DLD1 (cell line): ENCODE measurements around the gene PACRGL.
"Not testable (repeated sequence)": the region's sequence is repeated elsewhere in the genome, so short reads cannot be mapped to it uniquely, and the experiment has no call there.

ENCODE experiments used
- in situ Hi-C: cut with HindIII; loops from 2 replicates; pipeline ENCODE4 v1.10.0; 2017; ENCODE audit warnings: low sequenced_read_pairs

The PACRGL gene

DNA sequence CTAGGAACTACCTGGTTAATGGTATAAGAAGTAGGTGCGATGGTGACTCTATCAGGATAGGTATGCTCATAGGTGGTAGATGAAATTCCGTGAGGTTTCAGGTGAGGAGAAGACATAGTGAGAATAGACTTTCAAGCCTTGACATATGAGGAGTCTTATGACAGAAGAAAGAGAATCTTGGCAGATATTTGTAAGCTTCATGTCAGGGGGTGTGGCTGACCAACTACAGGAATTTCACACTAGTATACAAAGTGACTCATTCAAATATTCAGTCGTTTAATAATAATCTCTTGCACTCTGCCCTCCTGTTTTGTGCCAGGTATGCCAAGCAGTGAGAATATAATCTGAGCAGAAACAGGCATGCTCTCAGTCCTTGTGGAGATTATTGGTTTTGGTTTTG lies 22.8 kb downstream of the PACRGL start:
- in situ Hi-C loops = no loop called here

DNA sequence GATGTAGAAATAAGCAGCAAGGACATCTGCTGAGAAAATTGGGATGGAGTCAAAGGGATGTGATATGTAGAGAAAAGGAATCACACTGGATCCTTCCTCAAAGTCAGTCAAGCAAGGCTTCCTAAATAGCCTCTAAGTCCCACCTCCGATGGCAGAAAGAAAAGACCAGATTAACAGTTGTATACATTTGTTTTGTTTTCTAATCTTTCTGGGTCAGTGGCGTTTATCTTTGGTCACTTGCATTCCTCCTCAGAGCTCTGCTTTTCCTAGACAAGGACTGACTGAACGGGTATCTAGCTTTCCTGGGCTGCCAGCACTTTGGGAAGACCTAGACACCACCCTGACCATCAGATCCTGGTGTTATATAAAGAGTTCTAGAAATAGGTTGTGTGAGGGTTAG lies 23.2 kb downstream of the PACRGL start:
- in situ Hi-C loops = no loop called here

DNA sequence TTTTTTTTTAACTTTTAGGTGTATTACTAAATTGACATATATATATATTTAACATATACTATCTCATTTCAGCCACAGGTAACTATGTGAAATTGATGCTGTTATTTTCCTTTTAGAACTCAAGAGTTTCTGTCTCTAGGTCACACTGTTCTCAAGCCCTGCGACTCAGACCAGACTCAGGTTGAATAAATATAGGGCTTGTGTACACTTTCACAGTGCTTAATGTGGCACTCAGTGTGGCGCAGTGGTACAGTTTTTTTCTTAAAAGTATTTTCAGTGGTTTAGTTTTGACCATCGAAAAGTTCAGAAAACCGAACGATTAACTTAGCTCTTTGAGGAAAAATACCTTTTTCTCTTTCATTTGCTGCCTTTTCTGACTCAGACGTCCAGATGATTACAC lies 24.7 kb downstream of the PACRGL start:
- in situ Hi-C loops = no loop called here

GRCh38 chr4:20735931-20736330 lies 35.7 kb downstream of the PACRGL start:
- in situ Hi-C loops = no loop called here

DNA sequence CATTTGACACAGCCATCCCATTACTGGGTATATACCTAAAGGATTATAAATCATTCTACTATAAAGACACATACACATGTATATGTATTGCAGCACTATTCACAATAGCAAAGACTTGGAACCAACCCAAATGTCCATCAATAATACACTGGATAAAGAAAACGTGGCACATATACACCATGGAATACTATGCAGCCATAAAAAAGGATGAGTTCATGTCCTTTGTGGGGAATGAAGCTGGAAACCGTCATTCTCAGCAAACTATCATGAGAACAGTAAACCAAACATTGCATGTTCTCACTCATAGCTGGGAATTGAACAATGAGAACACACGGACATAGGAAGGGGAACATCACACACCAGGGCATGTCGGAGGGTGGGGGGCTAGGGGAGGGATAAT lies 45.7 kb downstream of the PACRGL start:
- in situ Hi-C loops = not testable (repeated sequence)

DNA sequence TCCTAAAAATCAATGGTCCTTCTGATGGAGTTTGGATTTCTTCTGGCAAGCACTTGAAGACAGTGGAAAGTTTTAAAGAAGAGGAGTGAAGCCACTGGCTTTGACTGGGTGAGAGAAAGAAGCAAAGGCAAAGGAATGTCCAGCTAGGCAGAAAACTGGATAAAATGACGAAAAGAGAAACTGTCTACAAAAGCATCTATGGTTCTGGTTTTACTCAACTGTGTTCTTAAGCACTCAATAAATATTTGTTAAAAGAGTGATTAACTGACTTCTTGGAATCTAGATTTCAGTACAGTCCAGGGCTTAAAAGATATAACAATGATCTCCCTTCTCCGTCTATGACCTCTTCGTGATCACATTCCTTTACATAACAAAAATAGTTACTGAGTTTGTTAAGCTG lies 52.4 kb downstream of the PACRGL start:
- in situ Hi-C loops = no loop called here

DNA sequence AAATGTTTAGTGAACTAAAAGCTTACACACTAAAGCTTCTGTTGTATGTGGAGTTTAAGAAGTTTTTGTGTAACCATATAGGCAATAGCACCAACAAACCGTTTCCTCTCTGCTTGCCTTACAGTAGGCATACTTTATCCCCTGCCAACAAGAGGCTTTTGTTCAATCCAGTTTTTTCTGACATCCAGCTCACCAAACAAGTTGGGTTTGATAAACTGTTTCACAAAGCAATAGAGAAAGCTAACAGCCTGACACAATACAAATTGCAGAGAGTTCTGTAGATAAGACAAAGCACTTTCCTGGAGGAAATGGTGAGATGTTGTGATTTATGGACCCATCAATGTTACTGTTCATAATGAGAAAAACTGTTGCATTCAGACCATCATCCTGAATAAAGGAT lies 53.8 kb downstream of the PACRGL start:
- in situ Hi-C loops = no loop called here

DNA sequence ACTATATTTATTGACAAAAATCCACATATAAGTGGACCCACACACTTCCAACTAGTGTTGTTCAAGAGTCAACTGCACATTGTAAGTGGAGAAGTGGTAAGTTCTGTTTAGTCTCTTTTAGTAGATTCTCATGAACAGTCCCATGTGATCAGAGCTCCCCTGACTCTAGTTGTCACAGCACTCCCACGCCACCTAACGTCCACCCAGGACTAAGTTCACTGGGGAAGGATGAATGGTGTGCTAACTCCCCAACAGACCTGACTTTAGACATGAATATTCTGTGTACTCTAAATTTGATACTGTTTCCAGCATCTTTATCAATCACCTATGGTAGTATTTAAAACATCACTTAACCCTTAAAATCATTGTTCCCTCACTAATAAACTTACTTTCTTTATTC lies 59.8 kb downstream of the PACRGL start:
- in situ Hi-C loops = no loop called here

GRCh38 chr4:20761382-20761781 lies 61.1 kb downstream of the PACRGL start:
- in situ Hi-C loops = no loop called here

DNA sequence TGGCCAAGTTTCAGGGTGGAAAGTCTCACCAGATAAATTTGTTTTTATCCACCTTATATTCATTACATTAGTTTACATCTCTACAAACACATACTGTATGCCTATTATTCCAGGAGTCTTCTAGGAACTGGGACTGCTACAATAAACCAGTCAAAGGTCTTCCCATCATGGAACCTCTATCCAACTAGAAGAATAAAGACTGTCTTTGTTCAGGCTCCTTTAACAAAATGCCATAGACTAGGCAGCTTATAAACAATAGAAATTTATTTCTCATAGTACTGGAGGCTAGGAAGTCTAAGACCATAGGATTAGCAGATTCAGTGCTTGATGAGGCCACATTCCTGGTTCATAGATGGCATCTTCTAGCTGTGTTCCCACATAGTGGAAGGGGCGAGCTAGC lies 61.6 kb downstream of the PACRGL start:
- in situ Hi-C loops = no loop called here

- in situ Hi-C loops = no loop called here
Observed at GRCh38 chr4:20764366-20764992, 64.2 kb downstream of the PACRGL start.

DNA sequence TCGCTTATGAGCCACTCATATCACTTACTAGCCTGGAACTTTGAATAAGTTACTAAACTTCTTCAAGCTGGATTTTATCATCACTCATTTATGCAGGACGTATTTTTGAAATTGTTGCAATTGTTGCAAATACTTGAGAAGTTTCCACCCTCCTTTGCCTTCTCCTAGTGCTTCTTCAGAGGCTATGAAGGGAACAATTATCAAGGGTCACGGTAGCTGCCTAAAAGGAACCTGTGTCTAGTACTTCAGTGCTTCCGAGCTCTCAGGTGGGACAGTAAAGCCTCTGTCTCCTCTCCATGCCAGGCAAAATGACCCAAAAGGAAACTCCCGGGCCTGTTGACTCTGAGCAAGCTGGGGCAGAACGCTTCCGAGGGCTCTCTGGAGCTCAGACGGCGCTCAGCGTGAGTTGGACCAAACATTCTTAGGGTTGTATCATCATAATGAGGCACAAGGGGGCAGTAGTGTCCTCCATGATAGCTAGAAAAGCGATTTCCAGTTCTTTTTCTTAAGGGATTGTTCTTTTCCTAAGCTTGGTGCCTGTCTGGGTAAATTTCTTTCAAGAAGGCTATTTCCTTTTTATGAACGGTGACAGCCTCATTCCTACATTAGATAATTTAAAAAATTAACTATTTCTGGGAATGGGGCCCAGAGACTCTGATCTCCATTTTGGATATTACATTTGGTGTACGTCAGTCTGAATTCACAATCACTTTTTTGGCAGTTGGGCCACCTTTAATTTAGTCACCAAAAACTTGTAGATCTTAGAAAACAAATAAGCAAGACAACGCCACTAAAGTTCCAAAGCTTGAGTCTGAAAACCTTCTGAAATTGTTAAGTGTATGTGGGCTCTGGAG lies 73.1 kb downstream of the PACRGL start:
- in situ Hi-C loops = no loop called here

GRCh38 chr4:20778896-20779295 lies 78.6 kb downstream of the PACRGL start:
- in situ Hi-C loops = no loop called here

GRCh38 chr4:20783134-20783533 lies 82.9 kb downstream of the PACRGL start:
- in situ Hi-C loops = not testable (repeated sequence)

DNA sequence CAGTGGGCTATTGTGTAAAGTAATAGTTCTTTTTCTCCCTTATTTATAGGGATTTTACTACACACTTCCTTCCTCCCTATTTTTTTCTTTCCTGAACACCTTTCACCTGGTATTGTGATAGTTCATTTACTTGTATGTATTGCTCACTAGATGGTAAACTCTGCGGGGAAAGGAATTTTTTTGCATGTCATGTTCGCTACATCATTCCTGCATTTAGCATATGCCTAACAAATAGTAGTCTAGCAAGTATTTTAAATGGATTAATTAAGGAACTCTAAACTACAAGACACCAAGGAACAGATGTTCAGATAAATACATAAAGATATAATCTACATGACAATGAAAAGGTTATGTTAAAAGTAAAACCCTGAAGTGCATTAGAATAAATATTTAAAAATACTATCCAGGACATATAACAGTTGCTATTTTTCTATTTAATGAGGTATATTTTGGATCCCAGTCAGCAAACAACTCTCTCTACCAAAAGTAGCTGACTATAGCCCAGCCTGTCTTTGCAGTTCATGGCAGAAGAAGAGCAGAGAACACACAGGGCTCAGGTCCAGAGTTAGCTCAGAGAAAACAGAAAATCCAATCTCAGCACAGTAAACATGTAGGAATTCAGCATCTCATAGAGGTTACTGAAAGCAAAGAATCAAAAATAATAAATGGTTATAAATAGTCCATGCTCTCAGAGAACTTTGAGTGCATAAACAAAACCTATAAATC lies 87.8 kb downstream of the PACRGL start:
- in situ Hi-C loops = no loop called here
